GM19240 (cell line): ENCODE results near the gene NECAP2.
"Not testable (repeated sequence)": the region's sequence is repeated elsewhere in the genome, so short reads cannot be mapped to it uniquely, and the experiment has no call there.

ENCODE experiments used
- DNase-seq: peaks from one replicate; pipeline ENCODE4 v3.0.0; 2011; ENCODE audit warnings: low spot score; ENCODE audit not compliant: insufficient read length

NECAP2 gene

GRCh38 chr1:16492937-16493336 lies 52.4 kb downstream of the NECAP2 start:
- not testable (repeated sequence) for DNase-seq

- DNase-seq = not testable (repeated sequence)
Measured at GRCh38 chr1:16493731-16494130, 53.2 kb downstream of the NECAP2 start.

- DNase-seq = not testable (repeated sequence)
Measured at GRCh38 chr1:16497474-16497904, 57.0 kb downstream of the NECAP2 start.

GRCh38 chr1:16498047-16498446 lies 57.5 kb downstream of the NECAP2 start:
- not testable (repeated sequence) for DNase-seq

GRCh38 chr1:16498573-16499413 lies 58.3 kb downstream of the NECAP2 start:
- peak; percentile 84 for DNase-seq

GRCh38 chr1:16500466-16500865 lies 59.9 kb downstream of the NECAP2 start:
- not testable (repeated sequence) for DNase-seq

- DNase-seq = not testable (repeated sequence)
Measured at GRCh38 chr1:16500975-16501374, 60.5 kb downstream of the NECAP2 start.

GRCh38 chr1:16501446-16501845 lies 60.9 kb downstream of the NECAP2 start:
- DNase-seq = not testable (repeated sequence)

GRCh38 chr1:16503494-16503893 lies 63.0 kb downstream of the NECAP2 start:
- no peak for DNase-seq

- DNase-seq = not testable (repeated sequence)
Measured at GRCh38 chr1:16505870-16506269, 65.3 kb downstream of the NECAP2 start.

- not testable (repeated sequence) for DNase-seq
Measured at GRCh38 chr1:16506364-16507136, 66.0 kb downstream of the NECAP2 start.

GRCh38 chr1:16508861-16509445 lies 68.4 kb downstream of the NECAP2 start:
- not testable (repeated sequence) for DNase-seq
